ENCODE measurements around the gene ACSL1.

ACSL1 gene

GRCh38 chr4:184831153-184831552 is 5.4 kb upstream of the ACSL1 start:
- TF ChIP-seq CTCF (IDR thresholded peaks at IDR 0.05; ENCODE audit: low read depth, low read length, missing control alignments) = no peak
- DNase-seq (ENCODE audit: extremely low read depth, low read depth) = no peak
- no peak overlapping the region for H3K4me3 ChIP-seq (replicated peaks; ENCODE audit: low read depth, low read length)

- no peak for TF ChIP-seq CTCF (IDR thresholded peaks at IDR 0.05; ENCODE audit: low read depth, low read length, missing control alignments)
- no peak for DNase-seq (ENCODE audit: extremely low read depth, low read depth)
- peak overlapping the region; percentile 52 for H3K4me3 ChIP-seq (replicated peaks; ENCODE audit: low read depth, low read length)
Observed at GRCh38 chr4:184826691-184827270, 1.0 kb upstream of the ACSL1 start.

GRCh38 chr4:184825141-184825895 is 450 bp downstream of the ACSL1 start:
- TF ChIP-seq CTCF (IDR thresholded peaks at IDR 0.05; ENCODE audit: low read depth, low read length, missing control alignments) = no peak
- peak overlapping the region; percentile 60 for H3K4me3 ChIP-seq (replicated peaks; ENCODE audit: low read depth, low read length)
- no peak for DNase-seq (ENCODE audit: extremely low read depth, low read depth)

- TF ChIP-seq CTCF (IDR thresholded peaks at IDR 0.05; ENCODE audit: low read depth, low read length, missing control alignments) = no peak
- H3K4me3 ChIP-seq (replicated peaks; ENCODE audit: low read depth, low read length) = peak overlapping the region; percentile 60
- no peak for DNase-seq (ENCODE audit: extremely low read depth, low read depth)
Observed at GRCh38 chr4:184824776-184825084, 1.0 kb downstream of the ACSL1 start.

GRCh38 chr4:184824081-184824775 is 1.5 kb downstream of the ACSL1 start:
- no peak for DNase-seq (ENCODE audit: extremely low read depth, low read depth)
- TF ChIP-seq CTCF (IDR thresholded peaks at IDR 0.05; ENCODE audit: low read depth, low read length, missing control alignments) = no peak
- peak overlapping the region; percentile 60 for H3K4me3 ChIP-seq (replicated peaks; ENCODE audit: low read depth, low read length)

- no peak overlapping the region for H3K4me3 ChIP-seq (replicated peaks; ENCODE audit: low read depth, low read length)
- no peak for TF ChIP-seq CTCF (IDR thresholded peaks at IDR 0.05; ENCODE audit: low read depth, low read length, missing control alignments)
- DNase-seq (ENCODE audit: extremely low read depth, low read depth) = no peak
Observed at GRCh38 chr4:184823014-184823413, 2.8 kb downstream of the ACSL1 start.

All from HFF-Myc (cell line).